AG09309 (cell line): ENCODE measurements around the gene UBR4.

ENCODE experiments used
- DNase-seq: peaks from one replicate; pipeline ENCODE4 v3.0.0-alpha.2; 2010; ENCODE audit warnings: low read depth
- H3K4me3 ChIP-seq: 2 replicates; pipeline ENCODE4 v1.5.1; 2011; ENCODE audit warnings: mild to moderate bottlenecking, low read depth, low read length, moderate library complexity; ENCODE audit not compliant: control insufficient read depth
- TF ChIP-seq, protein P1 (sequence below): IDR thresholded peaks from 2 replicates; pipeline ENCODE4 v1.5.1; 2011; ENCODE audit warnings: mild to moderate bottlenecking, low read depth, low read length, inconsistent platforms; ENCODE audit not compliant: insufficient read depth, control insufficient read depth; ENCODE audit errors: missing control alignments

Gene UBR4

DNA sequence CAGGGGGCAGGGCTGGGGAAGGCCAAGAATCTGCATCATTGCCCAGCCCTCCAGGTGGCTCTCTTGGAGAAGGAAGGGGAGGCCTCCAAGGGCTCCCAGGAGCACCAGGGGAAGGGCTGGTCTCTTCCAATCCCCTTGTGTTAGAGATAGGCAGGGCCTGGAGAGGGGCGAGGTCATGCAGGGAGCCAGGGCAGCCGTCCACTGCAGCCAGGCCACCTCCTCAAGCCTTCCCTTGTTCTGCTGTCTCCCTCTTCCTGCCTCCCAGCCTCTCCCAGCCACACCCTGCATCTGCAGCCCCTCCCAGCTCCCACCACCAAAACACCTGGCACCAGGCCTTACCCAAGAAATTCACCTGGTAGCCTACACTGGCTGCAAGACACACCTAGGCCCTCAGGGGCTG is 148.3 kb downstream of the UBR4 start:
- no peak overlapping the region for H3K4me3 ChIP-seq
- TF ChIP-seq, protein P1, sequence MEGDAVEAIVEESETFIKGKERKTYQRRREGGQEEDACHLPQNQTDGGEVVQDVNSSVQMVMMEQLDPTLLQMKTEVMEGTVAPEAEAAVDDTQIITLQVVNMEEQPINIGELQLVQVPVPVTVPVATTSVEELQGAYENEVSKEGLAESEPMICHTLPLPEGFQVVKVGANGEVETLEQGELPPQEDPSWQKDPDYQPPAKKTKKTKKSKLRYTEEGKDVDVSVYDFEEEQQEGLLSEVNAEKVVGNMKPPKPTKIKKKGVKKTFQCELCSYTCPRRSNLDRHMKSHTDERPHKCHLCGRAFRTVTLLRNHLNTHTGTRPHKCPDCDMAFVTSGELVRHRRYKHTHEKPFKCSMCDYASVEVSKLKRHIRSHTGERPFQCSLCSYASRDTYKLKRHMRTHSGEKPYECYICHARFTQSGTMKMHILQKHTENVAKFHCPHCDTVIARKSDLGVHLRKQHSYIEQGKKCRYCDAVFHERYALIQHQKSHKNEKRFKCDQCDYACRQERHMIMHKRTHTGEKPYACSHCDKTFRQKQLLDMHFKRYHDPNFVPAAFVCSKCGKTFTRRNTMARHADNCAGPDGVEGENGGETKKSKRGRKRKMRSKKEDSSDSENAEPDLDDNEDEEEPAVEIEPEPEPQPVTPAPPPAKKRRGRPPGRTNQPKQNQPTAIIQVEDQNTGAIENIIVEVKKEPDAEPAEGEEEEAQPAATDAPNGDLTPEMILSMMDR, result no peak
- DNase-seq, result no peak

DNA sequence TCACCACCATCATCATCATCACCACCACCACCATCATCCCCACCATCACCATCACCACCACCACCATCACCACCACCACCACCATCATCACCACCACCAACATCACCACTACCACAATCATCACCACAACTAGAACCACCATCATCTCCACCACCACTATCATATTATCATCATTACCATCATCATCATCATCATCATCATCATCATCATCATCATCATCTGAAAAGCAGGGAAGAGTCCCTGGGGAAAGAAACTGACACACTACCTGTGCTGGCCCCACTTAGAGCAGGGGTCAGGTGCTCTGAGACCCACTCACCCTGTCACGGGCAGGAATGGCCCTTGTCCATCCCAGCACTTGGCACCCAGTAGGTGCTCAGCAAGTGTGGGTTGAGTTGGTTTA is 148.7 kb downstream of the UBR4 start:
- DNase-seq, result no peak
- H3K4me3 ChIP-seq, result no peak overlapping the region
- TF ChIP-seq, protein P1, result no peak

DNA sequence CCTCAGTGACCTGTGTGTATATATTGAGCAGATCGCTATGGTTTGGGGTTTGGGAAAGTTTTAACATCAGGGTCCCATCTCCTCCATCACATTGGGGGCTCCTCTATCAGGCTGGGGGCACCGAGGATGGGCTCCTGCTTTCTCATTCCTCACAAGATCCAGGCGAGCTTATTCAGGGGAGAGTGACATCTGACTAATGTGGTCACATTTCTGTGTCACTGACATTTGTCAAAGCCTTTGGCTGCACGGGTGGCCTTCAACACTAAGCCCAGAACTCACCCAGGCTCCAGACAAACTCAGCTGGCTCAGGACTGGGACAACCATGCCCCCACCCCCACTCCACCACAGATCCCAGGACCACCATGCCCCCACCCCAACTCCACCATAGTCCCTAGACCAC is 150.3 kb downstream of the UBR4 start:
- H3K4me3 ChIP-seq, result no peak overlapping the region
- DNase-seq, result no peak
- TF ChIP-seq, protein P1, result no peak

DNA sequence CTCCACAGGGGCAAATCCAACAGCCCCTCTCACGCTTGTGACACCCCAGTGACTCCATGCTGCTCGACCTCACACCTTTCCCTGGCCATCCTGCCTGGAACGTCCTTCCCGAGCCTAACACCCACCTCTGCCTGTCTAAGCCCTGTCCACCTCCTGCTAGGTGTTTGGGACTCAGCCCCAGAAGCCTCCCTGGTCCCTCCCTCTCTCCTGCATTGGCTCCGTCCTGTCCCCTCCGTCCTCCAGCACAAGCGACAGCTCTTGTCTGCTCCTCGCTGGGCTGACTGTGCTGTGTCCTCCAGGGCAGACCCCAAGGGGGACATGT is 151.6 kb downstream of the UBR4 start:
- no peak overlapping the region for H3K4me3 ChIP-seq
- DNase-seq, result no peak
- TF ChIP-seq, protein P1, result no peak

DNA sequence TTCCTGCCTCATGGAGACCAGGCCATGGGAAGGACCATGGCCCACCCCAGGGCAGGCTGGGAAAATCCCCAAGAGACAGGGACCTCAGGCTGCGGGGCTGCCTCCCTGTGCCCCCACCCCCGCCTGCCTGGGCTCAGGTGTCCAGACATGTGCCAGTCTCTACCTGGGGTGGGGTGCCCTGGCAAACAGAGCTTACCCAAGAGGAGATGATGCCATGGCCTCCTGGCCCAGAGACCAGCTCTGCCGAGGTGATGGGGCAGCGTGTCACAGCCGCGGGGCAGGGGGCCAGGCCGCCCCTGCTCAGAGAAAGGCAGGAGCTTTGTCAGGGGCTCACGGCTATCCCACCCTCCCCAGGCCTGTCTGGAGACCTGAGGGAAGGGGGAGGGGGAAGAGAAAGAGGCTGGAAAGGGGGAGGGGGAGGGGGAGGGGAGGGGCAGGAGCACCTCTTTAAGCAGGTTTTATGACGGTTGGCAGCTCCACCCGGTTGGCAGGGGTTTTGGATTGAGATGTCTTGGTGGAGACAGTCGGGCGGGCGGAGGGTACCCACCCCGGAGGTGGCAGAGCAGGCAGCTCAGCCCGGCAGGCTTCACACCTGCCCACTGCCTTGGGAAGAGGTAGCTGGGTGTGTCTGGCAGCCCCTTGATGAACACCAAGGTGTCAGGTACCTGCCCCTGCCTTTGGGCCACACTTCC is 152.1 kb downstream of the UBR4 start:
- no peak overlapping the region for H3K4me3 ChIP-seq
- DNase-seq, result no peak
- TF ChIP-seq, protein P1, result no peak

DNA sequence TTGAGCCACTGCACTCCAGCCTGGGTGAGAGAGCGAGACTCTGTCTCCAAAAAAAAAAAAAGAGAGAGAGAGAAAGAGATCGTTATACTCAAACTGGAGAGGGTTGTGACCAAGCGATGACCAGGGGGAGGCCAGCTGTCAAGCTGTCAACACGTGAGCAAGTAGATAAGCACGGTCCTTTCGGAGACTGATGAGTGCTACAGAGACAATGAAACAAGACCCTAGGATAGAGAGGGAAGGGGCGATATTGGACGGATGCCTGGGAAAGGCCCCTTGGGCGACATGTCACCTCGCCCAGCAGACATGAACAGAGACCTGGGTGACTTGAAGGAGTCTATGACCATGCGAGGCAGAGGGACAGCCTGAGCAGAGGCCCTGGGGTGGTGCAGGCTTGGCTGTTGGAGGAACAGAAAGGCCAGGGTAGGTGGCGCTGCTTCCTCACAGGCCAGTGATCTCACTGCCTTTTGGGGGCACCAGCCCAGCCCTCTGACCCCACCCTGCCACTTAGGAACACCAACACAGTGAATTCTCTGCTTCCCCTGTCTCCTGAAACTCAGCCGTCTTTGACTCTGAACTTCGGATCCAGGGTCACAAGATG is 152.8 kb downstream of the UBR4 start:
- no peak overlapping the region for H3K4me3 ChIP-seq
- no peak for DNase-seq
- TF ChIP-seq, protein P1, result no peak
